Karpas-422 (cell line): ENCODE results near the gene LANCL3. TPM values are rescaled to one million over a fixed set of nuclear protein-coding genes. Genes with fewer than 3 reads are reported as not detected.
"Not testable (repeated sequence)": the region's sequence is repeated elsewhere in the genome, so short reads cannot be mapped to it uniquely, and the experiment has no call there.

Source experiments
- DNase-seq: peaks from one replicate; pipeline ENCODE4 v3.0.0-alpha.2; 2015
- H2AFZ ChIP-seq: fragments of 200-600 bp; sonication (generic); 2 replicates; pipeline ENCODE4 v1.6.1; 2014; ENCODE audit warnings: antibody characterized with exemption, low read length, mixed read lengths
- H3K27ac ChIP-seq: fragments of 200-600 bp; sonication (generic); 2 replicates; pipeline ENCODE4 v1.5.1; 2014; ENCODE audit warnings: mild to moderate bottlenecking, low read length, moderate library complexity
- H3K27me3 ChIP-seq: fragments of 200-600 bp; sonication (generic); 2 replicates; pipeline ENCODE4 v1.6.1; 2014; ENCODE audit warnings: low read length, mixed read lengths
- H3K36me3 ChIP-seq: fragments of 200-600 bp; sonication (generic); 2 replicates; pipeline ENCODE4 v1.6.1; 2014; ENCODE audit warnings: low read length, mixed read lengths; ENCODE audit not compliant: insufficient read depth
- H3K4me1 ChIP-seq: fragments of 200-600 bp; sonication (generic); 2 replicates; pipeline ENCODE4 v1.6.1; 2014; ENCODE audit warnings: mild to moderate bottlenecking, low read length, mixed read lengths
- H3K4me2 ChIP-seq: fragments of 200-600 bp; sonication (generic); 2 replicates; pipeline ENCODE4 v1.6.1; 2014; ENCODE audit warnings: low read length, low read depth, mild to moderate bottlenecking; ENCODE audit not compliant: poor library complexity, severe bottlenecking
- H3K4me3 ChIP-seq: fragments of 200-600 bp; sonication (generic); 2 replicates; pipeline ENCODE4 v1.5.1; 2014; ENCODE audit warnings: mild to moderate bottlenecking, antibody characterized with exemption, low read length, mixed read lengths
- H3K79me2 ChIP-seq: fragments of 200-600 bp; sonication (generic); 2 replicates; pipeline ENCODE4 v1.6.1; 2014; ENCODE audit warnings: mild to moderate bottlenecking, low read length, mixed read lengths
- H3K9ac ChIP-seq: fragments of 200-600 bp; sonication (generic); 2 replicates; pipeline ENCODE4 v1.6.0; 2014; ENCODE audit warnings: low read length
- H3K9me2 ChIP-seq: fragments of 200-600 bp; sonication (generic), shearing (Covaris generic); replicated peaks from 2 replicates; pipeline ENCODE4 v1.6.0; 2014; ENCODE audit warnings: mild to moderate bottlenecking, low read length, moderate library complexity; ENCODE audit not compliant: insufficient read depth
- H3K9me3 ChIP-seq: fragments of 300-700, 200-600 bp; sonication (generic); 2 replicates; pipeline ENCODE4 v1.6.1; 2014; ENCODE audit warnings: low read length, mixed read lengths
- H4K20me1 ChIP-seq: fragments of 200-600 bp; sonication (generic); 2 replicates; pipeline ENCODE4 v1.6.1; 2014; ENCODE audit warnings: mild to moderate bottlenecking, antibody characterized with exemption, low read length, low read depth; ENCODE audit not compliant: insufficient read depth
- total RNA-seq: library from RNA; depleted of rRNA; stranded (reverse); fragments of >200 nt; shearing (Covaris generic); gene quantifications from 2 replicates; pipeline ENCODE4 v1.2.3, GENCODE V29; 2014; ENCODE audit warnings: low replicate concordance

Gene LANCL3
- total RNA-seq, 1 experiment from 2014 or later = not detected

- Histone ChIP-seq H3K27ac (no peak overlapping the region), H3K27me3 (no peaks in the 10 kb centered on the region), H3K36me3 (no peaks in the 10 kb centered on the region), H4K20me1 (no peaks in the 10 kb centered on the region), H2AFZ (no peak overlapping the region), H3K4me1 (no peaks in the 10 kb centered on the region), H3K4me2 (no peak overlapping the region), H3K4me3 (no peak overlapping the region), H3K9me2 (no peaks in the 10 kb centered on the region), H3K9ac (no peak overlapping the region), H3K9me3 (no peaks in the 10 kb centered on the region), H3K79me2 (no peaks in the 10 kb centered on the region)
- DNase-seq = no peak
These were observed 18.0 kb upstream of the LANCL3 start for GRCh38 chrX:37553476-37553875.

DNA sequence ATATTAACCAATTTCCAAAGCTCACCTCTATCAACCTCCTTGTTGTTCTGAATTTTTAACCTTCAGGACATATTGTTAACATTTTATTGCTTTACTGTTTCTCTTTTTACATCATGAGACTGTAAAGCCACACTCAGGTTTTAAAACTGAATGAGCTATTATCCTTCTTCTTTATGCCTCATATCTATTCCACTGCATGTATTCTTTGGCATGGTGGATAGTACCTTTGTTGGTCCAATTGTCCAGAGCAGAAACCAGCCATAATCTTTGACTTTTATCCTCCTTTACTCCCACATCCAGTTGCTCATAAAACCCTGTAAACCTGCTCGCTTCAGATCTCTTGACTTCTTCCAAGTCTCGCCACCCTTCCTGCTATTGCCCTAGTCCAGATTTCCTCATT is 6.2 kb upstream of the LANCL3 start:
- not testable (repeated sequence) for H3K27ac ChIP-seq, H3K79me2 ChIP-seq, DNase-seq, H4K20me1 ChIP-seq, H3K36me3 ChIP-seq, H3K4me3 ChIP-seq, H3K9me2 ChIP-seq, H2AFZ ChIP-seq, H3K4me2 ChIP-seq, H3K9ac ChIP-seq, H3K4me1 ChIP-seq, H3K27me3 ChIP-seq, H3K9me3 ChIP-seq

DNA sequence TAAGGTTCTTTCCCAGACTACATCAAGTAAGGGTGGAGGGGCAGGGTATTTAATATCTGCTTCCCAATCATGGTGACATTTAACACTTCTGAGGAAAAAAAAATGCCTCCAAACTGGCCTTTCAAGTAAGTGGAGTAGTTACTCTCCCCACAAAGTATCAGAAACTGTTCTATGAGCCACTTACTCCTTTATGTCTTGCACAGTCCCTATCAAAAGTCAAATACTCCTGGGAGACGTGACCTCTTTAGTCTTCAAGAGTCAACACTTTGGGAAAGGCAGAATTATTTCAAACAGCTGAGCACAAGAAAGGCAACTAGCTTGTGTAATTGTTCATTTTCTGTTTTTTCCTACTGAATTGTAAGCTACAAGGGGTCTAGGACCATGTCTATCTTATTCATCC is 1.1 kb upstream of the LANCL3 start:
- not testable (repeated sequence) for H3K4me2 ChIP-seq, H3K9me2 ChIP-seq, H3K27me3 ChIP-seq, DNase-seq, H3K9ac ChIP-seq, H3K27ac ChIP-seq, H4K20me1 ChIP-seq, H2AFZ ChIP-seq, H3K79me2 ChIP-seq, H3K4me3 ChIP-seq, H3K36me3 ChIP-seq, H3K9me3 ChIP-seq
- H3K4me1 ChIP-seq = peaks cover 11% of the 10 kb centered on the region

GRCh38 chrX:37572108-37572587 is 687 bp downstream of the LANCL3 start:
- H3K27ac ChIP-seq, H3K9me3 ChIP-seq, H2AFZ ChIP-seq, H3K4me3 ChIP-seq, H3K27me3 ChIP-seq, H4K20me1 ChIP-seq, DNase-seq, H3K79me2 ChIP-seq, H3K9me2 ChIP-seq, H3K36me3 ChIP-seq, H3K4me2 ChIP-seq, H3K9ac ChIP-seq: not testable (repeated sequence)
- H3K4me1 ChIP-seq = peaks cover 11% of the 10 kb centered on the region

DNA sequence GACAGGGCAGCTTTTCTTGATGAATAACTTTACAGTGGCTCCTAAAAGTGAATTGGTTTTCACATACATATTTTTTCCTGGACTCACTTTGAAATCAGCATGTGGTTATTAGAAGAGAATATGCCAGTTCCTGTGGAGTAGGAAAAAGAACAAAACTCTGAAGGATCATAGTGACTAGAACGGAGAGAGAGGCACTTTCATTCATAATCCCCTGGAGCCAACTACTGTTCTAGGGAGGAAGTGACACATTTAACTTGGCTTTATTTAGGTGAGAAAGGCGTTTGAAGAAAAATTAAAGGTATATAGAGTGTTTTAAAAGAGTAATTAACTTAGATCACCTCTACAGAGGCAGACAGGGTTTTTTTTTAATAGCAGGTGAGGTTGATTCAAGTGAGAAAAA is 1.7 kb downstream of the LANCL3 start:
- not testable (repeated sequence) for H4K20me1 ChIP-seq, H3K9ac ChIP-seq, H3K27ac ChIP-seq, H2AFZ ChIP-seq, H3K9me3 ChIP-seq, H3K4me2 ChIP-seq, H3K9me2 ChIP-seq, H3K79me2 ChIP-seq, H3K4me3 ChIP-seq, H3K36me3 ChIP-seq, H3K27me3 ChIP-seq
- DNase-seq = peak; percentile 44
- peaks cover 11% of the 10 kb centered on the region for H3K4me1 ChIP-seq

GRCh38 chrX:37578045-37578444 is 6.6 kb downstream of the LANCL3 start:
- Histone ChIP-seq H4K20me1 (no peaks in the 10 kb centered on the region), H3K4me2 (no peak overlapping the region), H3K27me3 (no peaks in the 10 kb centered on the region), H3K9me3 (no peaks in the 10 kb centered on the region), H3K4me1 (peaks cover 7% of the 10 kb centered on the region), H3K9me2 (no peaks in the 10 kb centered on the region), H3K9ac (no peak overlapping the region), H3K27ac (no peak overlapping the region), H2AFZ (no peak overlapping the region), H3K79me2 (no peaks in the 10 kb centered on the region), H3K36me3 (no peaks in the 10 kb centered on the region), H3K4me3 (no peak overlapping the region)
- no peak for DNase-seq

DNA sequence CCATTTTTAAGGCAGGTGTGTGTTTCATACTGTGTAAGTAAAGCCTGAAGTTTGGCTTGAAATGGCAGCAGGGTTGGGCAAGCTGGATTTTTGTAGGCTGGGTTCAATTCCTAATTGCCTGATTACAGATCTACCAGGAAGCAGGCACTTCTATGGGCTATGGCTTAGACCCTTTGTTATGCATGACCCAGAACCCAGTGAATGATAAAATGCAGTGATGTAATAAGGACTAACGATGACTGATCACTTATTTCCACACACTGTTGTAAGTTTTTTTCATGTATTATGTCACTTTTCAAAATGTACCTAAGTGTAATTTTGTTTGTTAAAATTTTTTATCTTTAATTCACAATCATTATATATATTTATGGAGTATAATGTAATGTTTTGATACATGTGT is 8.6 kb downstream of the LANCL3 start:
- H3K36me3 ChIP-seq = no peaks in the 10 kb centered on the region
- H2AFZ ChIP-seq = no peak overlapping the region
- no peak overlapping the region for H3K4me3 ChIP-seq
- H3K27me3 ChIP-seq = no peaks in the 10 kb centered on the region
- H3K9ac ChIP-seq = no peak overlapping the region
- DNase-seq = no peak
- no peaks in the 10 kb centered on the region for H3K9me3 ChIP-seq
- H3K4me1 ChIP-seq = no peaks in the 10 kb centered on the region
- no peaks in the 10 kb centered on the region for H3K79me2 ChIP-seq
- no peaks in the 10 kb centered on the region for H3K9me2 ChIP-seq
- no peak overlapping the region for H3K27ac ChIP-seq
- no peak overlapping the region for H3K4me2 ChIP-seq
- H4K20me1 ChIP-seq = no peaks in the 10 kb centered on the region

DNA sequence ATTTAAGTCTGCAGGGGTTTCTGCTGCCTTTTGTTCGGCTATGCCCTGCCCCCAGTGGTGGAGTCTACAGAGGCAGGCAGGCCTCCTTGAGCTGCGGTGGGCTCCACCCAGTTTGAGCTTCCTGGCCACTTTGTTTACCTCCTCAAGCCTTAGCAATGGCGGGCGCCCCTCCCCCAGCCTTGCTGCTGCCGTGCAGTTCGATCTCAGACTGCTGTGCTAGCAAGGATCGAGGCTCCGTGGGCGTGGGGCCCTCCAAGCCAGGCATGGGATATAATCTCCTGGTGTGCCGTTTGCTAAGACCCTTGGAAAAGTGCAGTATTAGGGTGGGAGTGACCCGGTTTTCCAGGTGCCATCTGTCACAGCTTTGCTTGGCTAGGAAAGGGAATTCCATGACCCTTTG is 15.9 kb downstream of the LANCL3 start:
- H3K9ac ChIP-seq, H3K9me2 ChIP-seq, DNase-seq, H3K79me2 ChIP-seq, H3K4me3 ChIP-seq, H4K20me1 ChIP-seq, H3K36me3 ChIP-seq, H3K4me2 ChIP-seq, H3K27me3 ChIP-seq, H3K27ac ChIP-seq, H3K4me1 ChIP-seq, H3K9me3 ChIP-seq, H2AFZ ChIP-seq: not testable (repeated sequence)

- DNase-seq = no peak
- no peaks in the 10 kb centered on the region for H4K20me1 ChIP-seq
- H3K9me2 ChIP-seq = no peaks in the 10 kb centered on the region
- H3K79me2 ChIP-seq = no peaks in the 10 kb centered on the region
- no peak overlapping the region for H3K4me2 ChIP-seq
- H3K4me1 ChIP-seq = no peaks in the 10 kb centered on the region
- H3K27me3 ChIP-seq = no peaks in the 10 kb centered on the region
- no peak overlapping the region for H3K9ac ChIP-seq
- H3K4me3 ChIP-seq = no peak overlapping the region
- no peak overlapping the region for H3K27ac ChIP-seq
- no peaks in the 10 kb centered on the region for H3K36me3 ChIP-seq
- no peaks in the 10 kb centered on the region for H3K9me3 ChIP-seq
- H2AFZ ChIP-seq = no peak overlapping the region
These were observed 18.6 kb downstream of the LANCL3 start for GRCh38 chrX:37590047-37590446.
